K562 (cell line): ENCODE data around the gene UBE2E3. TPM values are rescaled to one million over a fixed set of nuclear protein-coding genes. Genes with fewer than 3 reads are reported as not detected.

Experiments used
- ATAC-seq: fragments of 200-7000 bp; cut with Tn5 transposase; 3 replicates; pipeline ENCODE4 v1.9.1; 2020; ENCODE audit warnings: moderate library complexity
- BruUV-seq: library from RNA; stranded (reverse); fragments of 400-500 nt; replicated peaks from 2 replicates; lab custom pipeline; 2021; lab: Mats Ljungman, UMichigan
- CTCF ChIA-PET: fragments of 300-600 bp; formaldehyde crosslinking; extraction: SDS; loops from one replicate; lab custom pipeline; 2021; ENCODE audit warnings: low intra/inter-chr PET ratio; lab: Yijun Ruan, JAX
- POLR2A ChIA-PET: fragments of 300-600, 350-650 bp; sonication (Branson Sonifier 250); formaldehyde crosslinking; extraction: SDS; loops from one replicate; lab custom pipeline; 2021; ENCODE audit warnings: antibody characterized with exemption, inconsistent platforms; lab: Yijun Ruan, JAX
- DNase-seq, 4 experiments: peaks; one replicate each; pipeline versions ENCODE4 v3.0.0 to v3.0.0-alpha.2; 2011 to 2018; ENCODE audit warnings: low spot score in 3 of 4, mixed read lengths in 3 of 4; ENCODE audit errors: extremely low read depth in 1 of 4
- FAIRE-seq: peaks from 2 replicates; lab custom pipeline; 2011; peaks lifted over from hg19 to GRCh38; lab: Jason Lieb, UNC
- H2AFZ ChIP-seq: 2 replicates; pipeline ENCODE4 v1.6.0; 2011; ENCODE audit warnings: low read depth, low read length, control low read depth, inconsistent platforms
- H3K27ac ChIP-seq: fragments of 200-600 bp; 3 replicates; pipeline ENCODE4 v1.8.0; 2011; ENCODE audit warnings: low read depth, mild to moderate bottlenecking, control low read depth, inconsistent platforms, low read length, moderate library complexity, mixed read lengths; ENCODE audit errors: extremely low read depth
- H3K27me3 ChIP-seq, 2 experiments: fragments of 300-600 bp in 1 of 2; 2 replicates in 1 of 2; 3 replicates in 1 of 2; pipeline versions ENCODE4 v1.6.0 to v1.8.0; 2011; ENCODE audit warnings: inconsistent platforms in 2 of 2, low read length in 2 of 2, mild to moderate bottlenecking in 1 of 2, mixed read lengths in 1 of 2, moderate library complexity in 1 of 2; ENCODE audit not compliant: control insufficient read depth in 2 of 2, insufficient read depth in 2 of 2
- H3K36me3 ChIP-seq: fragments of 300-600 bp; 3 replicates; pipeline ENCODE4 v1.8.0; 2011; ENCODE audit warnings: mild to moderate bottlenecking, low read length, inconsistent platforms; ENCODE audit not compliant: control insufficient read depth, insufficient read depth
- H3K4me1 ChIP-seq, 2 experiments: fragments of 200-600 bp in 1 of 2; replicated peaks in 1 of 2; 2 replicates in 1 of 2; 3 replicates in 1 of 2; pipeline versions ENCODE4 v1.5.1 to v1.8.0; 2011; ENCODE audit warnings: inconsistent platforms in 2 of 2, low read length in 2 of 2, mild to moderate bottlenecking in 1 of 2, mixed read lengths in 1 of 2, moderate library complexity in 1 of 2; ENCODE audit not compliant: control insufficient read depth in 2 of 2, insufficient read depth in 2 of 2
- H3K4me2 ChIP-seq: 2 replicates; pipeline ENCODE4 v1.6.1; 2011; ENCODE audit warnings: low read length, control low read depth, inconsistent platforms, mixed read lengths; ENCODE audit not compliant: insufficient read depth
- H3K4me3 ChIP-seq: fragments of 200-600 bp; sonication (generic), shearing (Covaris generic); 2 replicates; pipeline ENCODE4 v1.5.1; 2016; ENCODE audit warnings: control low read depth, inconsistent platforms
- H3K79me2 ChIP-seq: fragments of 200-600 bp; 3 replicates; pipeline ENCODE4 v1.8.0; 2011; ENCODE audit warnings: low read length, inconsistent platforms; ENCODE audit not compliant: control insufficient read depth, insufficient read depth
- H3K9ac ChIP-seq, 2 experiments: 2 replicates each; pipeline versions ENCODE4 v1.6.0 to v1.6.1; 2011; ENCODE audit warnings: low read depth in 2 of 2, low read length in 2 of 2, control low read depth in 1 of 2, inconsistent platforms in 1 of 2, mild to moderate bottlenecking in 1 of 2, mixed read lengths in 1 of 2; ENCODE audit not compliant: insufficient read depth in 1 of 2
- H3K9me1 ChIP-seq: one replicate; pipeline ENCODE4 v1.6.0; 2011; ENCODE audit warnings: inconsistent platforms, mild to moderate bottlenecking, low read length, moderate library complexity; ENCODE audit not compliant: control insufficient read depth, insufficient read depth
- H3K9me3 ChIP-seq: replicated peaks from 2 replicates; pipeline ENCODE4 v1.5.1; 2011; ENCODE audit warnings: low read depth, low read length, inconsistent platforms; ENCODE audit not compliant: control insufficient read depth, insufficient read depth
- H4K20me1 ChIP-seq: replicated peaks from 2 replicates; pipeline ENCODE4 v1.6.1; 2011; ENCODE audit warnings: low read length, inconsistent platforms, mixed read lengths; ENCODE audit not compliant: control insufficient read depth, insufficient read depth
- CBX1 ChIP-seq: sonication (generic); IDR thresholded peaks from 2 replicates; pipeline ENCODE4 v1.6.1; 2016; ENCODE audit warnings: antibody characterized with exemption, low read depth, mild to moderate bottlenecking
- DPF2 ChIP-seq: fragments of 450-650 bp; IDR thresholded peaks from 2 replicates; pipeline ENCODE4 v1.6.1; 2016
- EGR1 ChIP-seq: fragments of 450-650 bp; conservative IDR thresholded peaks from 2 replicates; pipeline ENCODE4 v1.6.1; 2017; ENCODE audit warnings: mild to moderate bottlenecking
- FOS ChIP-seq: IDR thresholded peaks from 3 replicates; pipeline ENCODE4 v1.6.1; 2011; ENCODE audit not compliant: insufficient read length; ENCODE audit errors: extremely low read depth
- GTF2A2 ChIP-seq: IDR thresholded peaks from 2 replicates; pipeline ENCODE4 v1.6.1; 2016; ENCODE audit warnings: mild to moderate bottlenecking, missing genetic modification characterization, missing compliant biosample characterization
- KAT2B ChIP-seq: IDR thresholded peaks from one replicate; pipeline ENCODE4 v1.6.1; 2012; ENCODE audit warnings: low read depth, mild to moderate bottlenecking, control low read depth, inconsistent platforms, low read length, moderate library complexity
- KDM1A ChIP-seq, 2 experiments: fragments of 450-650 bp; IDR thresholded peaks; 2 replicates each; pipeline ENCODE4 v1.6.1; 2016; ENCODE audit warnings: mild to moderate bottlenecking in 2 of 2
- LCOR ChIP-seq: sonication (generic); formaldehyde crosslinking; IDR thresholded peaks from 2 replicates; pipeline ENCODE4 v1.8.0; 2022; ENCODE audit warnings: mild to moderate bottlenecking, missing genetic modification reagents
- MECOM ChIP-seq: fragments of 250-450 bp; sonication (Bioruptor Pico); IDR thresholded peaks from 2 replicates; pipeline ENCODE4 v1.8.0; 2022; ENCODE audit warnings: inconsistent platforms
- NFATC3 ChIP-seq: fragments of 450-650 bp; IDR thresholded peaks from 2 replicates; pipeline ENCODE4 v1.6.1; 2017; ENCODE audit warnings: mild to moderate bottlenecking
- SETDB1 ChIP-seq: IDR thresholded peaks from one replicate; pipeline ENCODE4 v1.6.1; 2012; ENCODE audit warnings: low read length, control low read depth, inconsistent platforms
- SMAD3 ChIP-seq: fragments of 450-650 bp; formaldehyde crosslinking; conservative IDR thresholded peaks from 2 replicates; pipeline ENCODE4 v1.4.0; 2020; ENCODE audit warnings: mild to moderate bottlenecking
- SREBF1 ChIP-seq: fragments of 150-350 bp; IDR thresholded peaks from 2 replicates; pipeline ENCODE4 v1.6.1; 2014; ENCODE audit warnings: antibody characterized with exemption, low read depth, low read length, borderline replicate concordance
- UBTF ChIP-seq, 2 experiments: IDR thresholded peaks; 2 replicates each; pipeline ENCODE4 v1.6.1; 2012; ENCODE audit warnings: improper control_type of control experiment in 2 of 2, low read depth in 2 of 2, low read length in 2 of 2, borderline replicate concordance in 1 of 2
- XRCC3 ChIP-seq: fragments of 450-650 bp; IDR thresholded peaks from 2 replicates; pipeline ENCODE4 v1.6.1; 2017; ENCODE audit warnings: mild to moderate bottlenecking, moderate library complexity
- XRCC4 ChIP-seq: IDR thresholded peaks from one replicate; pipeline ENCODE4 v1.6.1; 2011; ENCODE audit not compliant: insufficient read depth, insufficient read length; ENCODE audit errors: extremely low read depth
- ZSCAN29 ChIP-seq: fragments of 450-650 bp; IDR thresholded peaks from 2 replicates; pipeline ENCODE4 v1.6.1; 2017
- WGBS: fragments of 100-300 bp; shearing (Covaris generic); methylation state at CpG from one replicate; pipeline ENCODE4 v1.1.6; 2016; ENCODE audit warnings: low coverage, mixed read lengths; ENCODE audit not compliant: insufficient coverage; ENCODE audit errors: missing lambda C conversion rate; 5-methylcytosine and 5-hydroxymethylcytosine counted together
- in situ Hi-C: fragments of 300-500 bp; cut with MboI; formaldehyde crosslinking; loops from 4 replicates; pipeline ENCODE4 v1.15.0; 2018; ENCODE audit warnings: inconsistent platforms, mixed read lengths
- intact Hi-C: fragments of 100-400 bp; cut with micrococcal nuclease; formaldehyde crosslinking; loops from 2 replicates; pipeline ENCODE4 v1.14.2; 2022
- polyA plus RNA-seq, 8 experiments: library from polyadenylated mRNA; depleted of rRNA in 4 of 8; stranded (reverse) in 5 of 8; unstranded in 3 of 8; fragments of >200 nt; fragmentation: Nextera tagmentation in 2 of 8; fragmentation: Illumina TruSeq in 1 of 8; extraction: Ambion mirVana in 2 of 8; extraction: Trizol in 1 of 8; gene quantifications; 2 replicates each; pipeline versions ENCODE4 v1.2.1 to v1.2.3, GENCODE V29; 2011 to 2014; ENCODE audit warnings: inconsistent platforms in 1 of 8, missing spikeins in 1 of 8
- total RNA-seq, 7 experiments: library from RNA; depleted of rRNA in 6 of 7; stranded (reverse); fragments of >200 nt in 6 of 7; fragmentation: Illumina TruSeq in 2 of 7; extraction: Trizol in 2 of 7; gene quantifications; 2 replicates each; pipeline versions ENCODE4 v1.2.1 to v1.2.3, GENCODE V29; 2011 to 2021; ENCODE audit warnings: low replicate concordance in 1 of 7
- TF ChIP-seq, protein P1 (sequence below), 2 experiments: fragments of 450-650 bp; conservative IDR thresholded peaks; 2 replicates each; pipeline ENCODE4 v1.6.1; 2017; ENCODE audit warnings: mild to moderate bottlenecking in 2 of 2, moderate library complexity in 2 of 2
- TF ChIP-seq, protein P2 (sequence below): fragments of 250-450 bp; sonication (Bioruptor Pico); IDR thresholded peaks from 2 replicates; pipeline ENCODE4 v1.8.0; 2022; ENCODE audit warnings: moderate library complexity, mild to moderate bottlenecking, inconsistent platforms

The UBE2E3 gene
- total and polyA plus RNA-seq, 9 of the 15 experiments (the other 6 are each of a cell fraction or from before 2014, with no cell fraction given): 58.2 to 173 (median 78.0) TPM

- peak; percentile 55 for FAIRE-seq
- Histone ChIP-seq H3K4me2 (no peak overlapping the region), H2AFZ (no peak overlapping the region), H4K20me1 (no peaks in the 10 kb centered on the region), H3K4me3 (no peak overlapping the region), H3K9me1 (no peaks in the 10 kb centered on the region), H3K36me3 (no peaks in the 10 kb centered on the region), H3K4me1 (peaks cover 0 to 17% of the 10 kb centered on the region in 2 experiments; a peak in 3 of 5 replicates), H3K27ac (peak overlapping the region; percentile 18; the same call in 1 of the 3 replicates), H3K9me3 (no peaks in the 10 kb centered on the region), H3K27me3 (no peaks in the 10 kb centered on the region), H3K9ac (no peak overlapping the region), H3K79me2 (no peaks in the 10 kb centered on the region)
- peak; percentile 73 for ATAC-seq
- in situ Hi-C loops (loop anchor here (25.0 kb wide), 1 partner anchor 958 kb away; no protein-coding TSS in a partner anchor), intact Hi-C loops (loop anchor here (10.0 kb wide), 1 partner anchor 1575 kb away; no protein-coding TSS in a partner anchor)
- DNase-seq: peak in 3 of 4 experiments; percentile 18 to 40 (median 21)
- POLR2A ChIA-PET: interaction anchor here (1.0 kb wide), 1 partner anchor 121 kb away, joined by 4 read pairs; no protein-coding TSS in a partner anchor
- BruUV-seq: no TSS peak
- WGBS: 5% methylated on average over 2 of the region's 2 CpGs
- CTCF ChIA-PET: no interaction called here
- TF ChIP-seq CBX1 (no peak), DPF2 (peak; percentile 44), GTF2A2 (tag) (no peak), FOS (no peak), LCOR (CRISPR knock-in tag) (no peak), SREBF1 (no peak), MECOM (CRISPR knock-in tag) (no peak), EGR1 (no peak), ZSCAN29 (no peak), SETDB1 (no peak), XRCC4 (no peak), KAT2B (no peak), KDM1A (IDR thresholded peaks at IDR 0.05) (no peak), SMAD3 (no peak), NFATC3 (no peak), XRCC3 (no peak), UBTF (IDR thresholded peaks at IDR 0.05; ENCODE audit: borderline replicate concordance in 1 of 2, low read depth in 2 of 2, low read length in 2 of 2) (no peak)
- TF ChIP-seq, protein P1, sequence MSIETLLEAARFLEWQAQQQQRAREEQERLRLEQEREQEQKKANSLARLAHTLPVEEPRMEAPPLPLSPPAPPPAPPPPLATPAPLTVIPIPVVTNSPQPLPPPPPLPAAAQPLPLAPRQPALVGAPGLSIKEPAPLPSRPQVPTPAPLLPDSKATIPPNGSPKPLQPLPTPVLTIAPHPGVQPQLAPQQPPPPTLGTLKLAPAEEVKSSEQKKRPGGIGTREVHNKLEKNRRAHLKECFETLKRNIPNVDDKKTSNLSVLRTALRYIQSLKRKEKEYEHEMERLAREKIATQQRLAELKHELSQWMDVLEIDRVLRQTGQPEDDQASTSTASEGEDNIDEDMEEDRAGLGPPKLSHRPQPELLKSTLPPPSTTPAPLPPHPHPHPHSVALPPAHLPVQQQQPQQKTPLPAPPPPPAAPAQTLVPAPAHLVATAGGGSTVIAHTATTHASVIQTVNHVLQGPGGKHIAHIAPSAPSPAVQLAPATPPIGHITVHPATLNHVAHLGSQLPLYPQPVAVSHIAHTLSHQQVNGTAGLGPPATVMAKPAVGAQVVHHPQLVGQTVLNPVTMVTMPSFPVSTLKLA (conservative IDR thresholded peaks at IDR 0.05): no peak
- TF ChIP-seq, protein P2, sequence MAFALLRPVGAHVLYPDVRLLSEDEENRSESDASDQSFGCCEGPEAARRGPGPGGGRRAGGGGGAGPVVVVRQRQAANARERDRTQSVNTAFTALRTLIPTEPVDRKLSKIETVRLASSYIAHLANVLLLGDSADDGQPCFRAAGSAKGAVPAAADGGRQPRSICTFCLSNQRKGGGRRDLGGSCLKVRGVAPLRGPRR (CRISPR knock-in tag): no peak
Observed at GRCh38 chr2:181070119-181070835, 89.9 kb downstream of the UBE2E3 start.
